ENCODE data around the gene GPC5.
A peak's percentile ranks its signal among the peaks of the same experiment; 100 is the strongest.
"Not testable (repeated sequence)": the region's sequence is repeated elsewhere in the genome, so short reads cannot be mapped to it uniquely, and the experiment has no call there.

GPC5 gene

GRCh38 chr13:91398413-91399188 is at the start of gene GPC5:
GPC5 (plus strand) TSS chr13:91398621.
- peak within 1 kb of the TSS; percentile 44 for H3K4me3 ChIP-seq (ENCODE audit: control insufficient read depth, low read depth, low read length)
- peak; percentile 43 for DNase-seq (ENCODE audit: low read depth)
- TF ChIP-seq CTCF (conservative IDR thresholded peaks at IDR 0.05; ENCODE audit: control insufficient read depth, insufficient read depth, low read depth, low read length) = no peak

- peak; percentile 81 for DNase-seq (ENCODE audit: low read depth)
These were observed 49.5 kb upstream of the GPC5 start for GRCh38 chr13:91348906-91349435.

GRCh38 chr13:91349992-91350911 is 48.2 kb upstream of the GPC5 start:
- peak overlapping the region; percentile 70 for H3K4me3 ChIP-seq (ENCODE audit: control insufficient read depth, low read depth, low read length)
- DNase-seq (ENCODE audit: low read depth) = no peak
- no peak for TF ChIP-seq CTCF (conservative IDR thresholded peaks at IDR 0.05; ENCODE audit: control insufficient read depth, insufficient read depth, low read depth, low read length)

More at GRCh38 chr13:91348906-91349435, 49.5 kb upstream of the GPC5 start:
- peak; percentile 68 for TF ChIP-seq CTCF (conservative IDR thresholded peaks at IDR 0.05; ENCODE audit: control insufficient read depth, insufficient read depth, low read depth, low read length)
- peak overlapping the region; percentile 70 for H3K4me3 ChIP-seq (ENCODE audit: control insufficient read depth, low read depth, low read length)

GRCh38 chr13:91351123-91351522 is 47.3 kb upstream of the GPC5 start:
- no peak overlapping the region for H3K4me3 ChIP-seq (ENCODE audit: control insufficient read depth, low read depth, low read length)
- DNase-seq (ENCODE audit: low read depth) = no peak
- TF ChIP-seq CTCF (conservative IDR thresholded peaks at IDR 0.05; ENCODE audit: control insufficient read depth, insufficient read depth, low read depth, low read length) = no peak

GRCh38 chr13:91351980-91352379 is 46.4 kb upstream of the GPC5 start:
- DNase-seq (ENCODE audit: low read depth) = no peak
- no peak for TF ChIP-seq CTCF (conservative IDR thresholded peaks at IDR 0.05; ENCODE audit: control insufficient read depth, insufficient read depth, low read depth, low read length)
- H3K4me3 ChIP-seq (ENCODE audit: control insufficient read depth, low read depth, low read length) = no peak overlapping the region

GRCh38 chr13:91352891-91353290 is 45.5 kb upstream of the GPC5 start:
- H3K4me3 ChIP-seq (ENCODE audit: control insufficient read depth, low read depth, low read length); DNase-seq (ENCODE audit: low read depth): not testable (repeated sequence)

- DNase-seq (ENCODE audit: low read depth) = no peak
- no peak overlapping the region for H3K4me3 ChIP-seq (ENCODE audit: control insufficient read depth, low read depth, low read length)
- no peak for TF ChIP-seq CTCF (conservative IDR thresholded peaks at IDR 0.05; ENCODE audit: control insufficient read depth, insufficient read depth, low read depth, low read length)
These were observed 44.9 kb upstream of the GPC5 start for GRCh38 chr13:91353494-91353893.
